ENCODE data around the gene TAS2R41. TPM values are rescaled to one million over a fixed set of nuclear protein-coding genes. Genes with fewer than 3 reads are reported as not detected.

TAS2R41 gene
- total RNA-seq, 4 donors from 2014 or later, result 0.70 TPM; not detected in 3

DNA sequence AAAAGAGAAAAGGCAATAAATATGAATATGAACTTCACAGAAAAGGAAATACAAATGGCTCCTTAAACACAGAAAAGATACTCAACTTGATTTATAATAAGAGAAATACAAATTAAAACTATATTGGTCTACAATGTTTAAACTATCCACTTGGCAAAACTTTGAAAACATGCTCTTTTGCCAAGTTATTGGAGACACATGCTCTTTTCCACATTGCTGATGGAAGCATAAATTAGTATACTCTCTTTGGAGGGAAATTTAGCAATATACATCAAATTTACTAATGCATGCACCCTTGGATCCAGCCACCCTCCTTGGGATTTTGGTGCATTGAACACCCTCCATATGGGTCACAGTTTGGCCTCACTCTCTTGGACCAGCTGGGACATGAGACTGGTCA is 26.6 kb upstream of the TAS2R41 start:
- Histone ChIP-seq H3K4me3 (no peak overlapping the region), H3K4me1 (peaks cover 0 to 19% (median 0%) of the 10 kb centered on the region in 3 donors), H3K27ac (no peak overlapping the region), H3K9me3 (no peaks in the 10 kb centered on the region), H3K36me3 (no peaks in the 10 kb centered on the region), H3K27me3 (peaks cover 0 to 8% (median 0%) of the 10 kb centered on the region in 4 donors)
- intact Hi-C loops (cut with DNase I), result no loop called here
- TF ChIP-seq POLR2A (IDR thresholded peaks at IDR 0.05) (no peak), CTCF (IDR thresholded peaks at IDR 0.05) (no peak)
- DNase-seq, result no peak

DNA sequence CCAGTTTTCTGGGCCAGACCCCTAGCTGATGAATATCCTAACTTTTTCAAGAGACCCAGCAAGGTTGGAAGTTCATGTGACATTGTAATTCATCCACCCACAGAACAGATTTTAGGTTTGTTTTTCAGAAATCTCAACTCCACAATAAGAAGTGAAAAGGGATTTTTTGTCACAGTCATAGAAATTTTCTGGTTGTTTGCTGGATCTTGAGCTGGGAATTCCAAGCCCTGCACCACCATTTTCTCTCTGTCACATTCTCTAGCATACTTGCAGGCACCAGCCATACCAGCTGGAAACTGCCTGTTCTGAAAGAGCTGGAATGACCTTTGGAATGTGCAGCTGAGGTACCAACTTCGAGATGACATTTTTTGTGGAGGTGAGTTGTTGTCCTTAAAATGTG is 25.9 kb upstream of the TAS2R41 start:
- intact Hi-C loops (cut with DNase I), result no loop called here
- Histone ChIP-seq H3K4me3 (no peak overlapping the region), H3K27me3 (peaks cover 0 to 3% (median 0%) of the 10 kb centered on the region in 4 donors), H3K27ac (no peak overlapping the region), H3K36me3 (no peaks in the 10 kb centered on the region), H3K4me1 (peaks cover 0 to 19% (median 0%) of the 10 kb centered on the region in 3 donors), H3K9me3 (no peaks in the 10 kb centered on the region)
- DNase-seq, result no peak
- TF ChIP-seq CTCF (IDR thresholded peaks at IDR 0.05), result no peak
- no peak for TF ChIP-seq POLR2A (IDR thresholded peaks at IDR 0.05)
- 71 to 100% methylated on average over 1 of the region's 1 CpG for WGBS, 2 donors

DNA sequence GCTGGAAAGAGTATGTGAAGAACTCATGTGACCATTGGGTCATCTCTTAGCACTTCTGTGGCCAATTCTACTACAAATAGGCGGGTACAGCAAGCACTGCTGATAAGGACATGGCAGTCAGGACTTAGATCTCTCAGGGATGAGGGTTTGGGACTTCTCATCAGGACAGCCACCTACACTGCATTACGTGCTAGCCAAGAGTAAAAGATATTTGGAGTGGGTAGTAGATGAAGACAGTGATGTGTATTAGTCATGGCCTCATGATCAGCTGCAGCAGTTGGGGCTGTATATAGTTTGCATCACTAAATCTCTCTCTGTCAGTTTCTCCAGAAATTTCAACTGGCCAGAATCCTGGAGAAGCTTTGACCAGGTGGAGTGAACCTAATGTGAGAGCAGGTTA is 25.2 kb upstream of the TAS2R41 start:
- H3K4me1 ChIP-seq, result peaks cover 0 to 26% (median 0%) of the 10 kb centered on the region in 3 donors
- no peak overlapping the region for H3K27ac ChIP-seq
- intact Hi-C loops (cut with DNase I), result no loop called here
- H3K27me3 ChIP-seq, result no peaks in the 10 kb centered on the region
- no peak overlapping the region for H3K4me3 ChIP-seq
- H3K36me3 ChIP-seq, result no peaks in the 10 kb centered on the region
- no peak for TF ChIP-seq CTCF (IDR thresholded peaks at IDR 0.05)
- TF ChIP-seq POLR2A (IDR thresholded peaks at IDR 0.05), result no peak
- H3K9me3 ChIP-seq, result no peaks in the 10 kb centered on the region
- WGBS, 2 donors, result 77 to 78% methylated on average over 2 of the region's 2 CpGs
- no peak for DNase-seq

GRCh38 chr7:143454091-143454680 is 23.5 kb upstream of the TAS2R41 start:
- intact Hi-C loops (cut with DNase I), result no loop called here
- H3K4me1 ChIP-seq, result peaks cover 3 to 43% (median 7%) of the 10 kb centered on the region in 3 donors
- H3K36me3 ChIP-seq, result no peaks in the 10 kb centered on the region
- no peak for TF ChIP-seq POLR2A (IDR thresholded peaks at IDR 0.05)
- TF ChIP-seq CTCF (IDR thresholded peaks at IDR 0.05), result no peak
- H3K27me3 ChIP-seq, result no peaks in the 10 kb centered on the region
- H3K27ac ChIP-seq, result peak overlapping the region in 2 of 4 donors; percentile 15 to 36
- no peaks in the 10 kb centered on the region for H3K9me3 ChIP-seq
- 25 to 31% methylated on average over 1 of the region's 1 CpG for WGBS, 2 donors
- no peak overlapping the region for H3K4me3 ChIP-seq
- DNase-seq, result no peak

DNA sequence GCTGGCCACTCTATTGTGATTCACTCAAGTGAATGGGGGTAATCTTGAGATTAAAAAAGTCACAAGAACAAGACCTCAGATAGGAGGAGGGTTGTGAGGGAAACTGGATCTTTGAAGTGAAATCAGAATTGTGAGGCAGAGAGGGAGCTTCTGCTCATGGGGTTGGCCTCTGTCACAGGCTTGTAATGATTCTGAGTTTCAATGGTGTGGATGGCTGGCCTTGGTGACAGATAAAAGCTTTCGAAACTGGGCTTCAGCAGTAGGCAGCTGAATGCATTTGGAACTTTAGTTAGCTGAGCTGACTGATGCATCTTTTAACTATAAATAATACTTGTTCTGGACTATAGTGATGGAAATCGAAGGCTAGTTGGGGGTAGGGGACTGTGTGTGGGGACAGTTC is 22.2 kb upstream of the TAS2R41 start:
- Histone ChIP-seq H3K4me1 (peaks cover 3 to 54% (median 9%) of the 10 kb centered on the region in 3 donors), H3K36me3 (no peaks in the 10 kb centered on the region), H3K9me3 (no peaks in the 10 kb centered on the region), H3K27ac (no peak overlapping the region), H3K27me3 (no peaks in the 10 kb centered on the region), H3K4me3 (no peak overlapping the region)
- intact Hi-C loops (cut with DNase I), result no loop called here
- no peak for DNase-seq
- 72 to 91% methylated on average over 2 of the region's 2 CpGs for WGBS, 2 donors
- TF ChIP-seq POLR2A (IDR thresholded peaks at IDR 0.05), result no peak
- TF ChIP-seq CTCF (IDR thresholded peaks at IDR 0.05), result no peak
